GM18951 (cell line): ENCODE results near the gene CDC34.

Source experiments
- POLR2A ChIP-seq: IDR thresholded peaks from 4 replicates; pipeline ENCODE4 v1.6.1; 2011; ENCODE audit warnings: mild to moderate bottlenecking; ENCODE audit not compliant: insufficient read length, insufficient read depth; ENCODE audit errors: extremely low read depth
- in situ Hi-C: fragments of 300-500 bp; cut with MboI; formaldehyde crosslinking; loops from one replicate; pipeline ENCODE4 v1.12.0; 2022; ENCODE audit warnings: low sequenced_read_pairs, mixed read lengths, inconsistent platforms; ENCODE audit not compliant: unreplicated experiment

The CDC34 gene

DNA sequence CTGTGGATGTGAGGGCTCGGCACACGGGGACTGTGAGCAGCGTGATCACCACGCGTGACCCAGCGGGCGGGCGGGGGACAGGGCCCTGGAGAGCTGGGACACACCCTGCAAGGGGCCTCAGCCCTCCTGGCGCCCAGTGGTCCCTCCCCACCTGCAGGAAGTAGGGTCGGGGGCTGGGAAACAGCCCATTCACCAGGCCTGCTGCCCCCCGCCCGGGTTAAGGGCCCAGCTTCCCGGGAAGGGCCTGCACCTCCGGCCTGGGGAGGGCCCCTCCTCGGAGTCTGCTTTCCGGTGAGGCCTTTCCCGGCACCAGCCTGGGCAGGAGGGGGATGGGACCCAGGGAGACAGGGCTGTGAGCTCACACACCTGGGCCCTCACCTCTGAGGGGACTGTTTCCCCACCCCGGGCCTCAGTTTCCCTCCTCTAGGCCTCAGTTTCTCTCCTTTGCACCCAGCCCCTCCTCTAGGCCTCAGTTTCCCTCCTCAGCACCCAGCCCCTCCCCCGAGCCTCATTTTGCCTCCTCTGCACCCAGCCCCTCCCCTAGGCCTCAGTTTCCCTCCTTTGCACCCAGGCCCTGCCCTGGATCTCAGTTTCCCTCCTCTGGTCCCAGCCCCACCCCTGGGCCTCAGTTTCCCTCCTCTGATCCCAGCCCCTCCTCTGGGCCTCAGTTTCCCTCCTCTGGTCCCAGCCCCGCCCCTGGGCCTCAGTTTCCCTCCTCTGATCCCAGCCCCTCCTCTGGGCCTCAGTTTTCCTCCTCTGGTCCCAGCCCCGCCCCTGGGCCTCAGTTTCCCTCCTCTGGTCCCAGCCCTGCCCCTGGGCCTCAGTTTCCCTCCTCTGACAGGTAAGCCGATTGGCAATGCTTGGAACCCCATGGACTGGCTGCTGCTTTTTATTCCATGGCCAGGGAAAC lies 37.1 kb upstream of the CDC34 start:
- in situ Hi-C loops: no loop called here
- TF ChIP-seq POLR2A: no peak

DNA sequence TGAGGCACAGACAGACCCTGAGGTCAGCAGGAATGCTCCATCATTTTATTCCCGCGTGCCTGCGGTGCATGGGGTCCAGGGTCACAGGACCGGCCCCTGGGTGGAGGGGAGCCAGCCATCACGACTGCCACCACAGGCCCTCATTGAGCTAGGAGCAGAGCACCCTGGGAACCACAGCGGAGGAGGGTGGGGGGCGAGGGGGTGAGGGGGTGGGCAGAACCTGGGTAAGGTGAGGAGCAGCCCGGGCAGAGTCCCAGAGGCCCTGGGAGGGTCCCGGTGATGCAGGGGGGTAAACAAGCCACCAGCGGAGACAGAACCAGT lies 36.5 kb upstream of the CDC34 start:
- in situ Hi-C loops: no loop called here
- no peak for TF ChIP-seq POLR2A

DNA sequence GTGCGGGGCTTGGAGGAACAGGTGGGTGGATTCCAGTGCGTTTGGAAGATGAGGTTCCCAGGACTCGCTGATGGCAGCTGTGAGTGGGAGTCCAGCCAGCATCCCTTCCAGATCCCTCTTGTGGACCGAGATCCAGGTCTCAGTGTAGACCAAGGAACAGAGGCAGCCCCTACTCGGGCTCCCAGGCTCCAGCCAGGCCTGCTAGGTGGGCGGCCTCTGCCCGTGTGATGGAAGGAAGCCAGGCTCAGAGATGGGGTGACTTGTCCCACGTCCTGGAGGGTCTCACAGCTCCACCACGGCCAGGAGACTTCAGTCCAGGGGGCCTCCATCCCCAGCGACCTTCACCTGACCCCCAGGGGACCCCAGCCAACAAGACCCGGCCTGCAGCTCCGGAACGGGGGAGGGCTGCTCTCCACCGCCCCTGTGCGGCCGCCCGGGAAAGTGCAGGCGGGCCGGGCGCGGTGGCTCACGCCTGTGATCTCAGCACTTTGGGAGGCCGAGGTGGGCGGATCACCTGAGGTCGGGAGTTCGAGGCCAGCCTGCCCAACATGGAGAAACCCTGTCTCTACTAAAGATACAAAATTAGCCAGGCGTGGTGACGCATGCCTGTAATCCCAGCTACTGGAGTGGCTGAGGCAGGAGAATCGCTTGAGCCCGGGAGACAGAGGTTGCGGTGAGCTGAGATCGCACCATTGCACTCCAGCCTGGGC lies 36.0 kb upstream of the CDC34 start:
- in situ Hi-C loops: no loop called here

DNA sequence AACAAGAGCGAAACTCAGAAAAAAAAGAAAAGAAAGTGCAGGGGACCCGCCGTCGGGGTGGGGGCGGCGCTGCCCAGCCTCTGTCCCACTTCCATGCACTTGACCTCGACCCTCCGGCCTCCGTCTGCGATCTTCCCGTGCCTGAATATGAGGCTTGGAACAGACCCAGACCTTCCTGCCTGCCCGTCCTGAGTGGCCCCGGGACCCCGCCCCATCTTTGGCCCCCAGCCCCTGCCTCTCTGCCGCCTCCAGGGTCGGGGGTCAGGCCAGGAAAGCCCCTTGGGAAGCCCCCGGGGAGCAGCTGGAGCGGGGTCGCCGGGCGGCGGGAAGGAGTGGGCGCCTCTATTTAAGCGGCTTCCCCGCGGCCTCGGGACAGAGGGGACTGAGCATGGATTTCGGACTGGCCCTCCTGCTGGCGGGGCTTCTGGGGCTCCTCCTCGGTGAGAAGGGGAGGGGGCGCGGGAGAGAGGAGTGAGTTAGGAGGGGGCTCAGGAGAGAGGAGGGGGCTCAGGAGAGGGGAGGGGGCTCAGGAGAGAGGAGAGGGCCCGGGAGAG lies 35.4 kb upstream of the CDC34 start, which contains the start of gene MADCAM1:
MADCAM1 (plus strand) TSS at position 375 of the 554 bp plus-strand sequence; CDS start at position 389, 14 bp downstream.
- TF ChIP-seq POLR2A: no peak
- in situ Hi-C loops: no loop called here

More for the DNA sequence above, 36.0 kb upstream of the CDC34 start:
- no peak for TF ChIP-seq POLR2A

DNA sequence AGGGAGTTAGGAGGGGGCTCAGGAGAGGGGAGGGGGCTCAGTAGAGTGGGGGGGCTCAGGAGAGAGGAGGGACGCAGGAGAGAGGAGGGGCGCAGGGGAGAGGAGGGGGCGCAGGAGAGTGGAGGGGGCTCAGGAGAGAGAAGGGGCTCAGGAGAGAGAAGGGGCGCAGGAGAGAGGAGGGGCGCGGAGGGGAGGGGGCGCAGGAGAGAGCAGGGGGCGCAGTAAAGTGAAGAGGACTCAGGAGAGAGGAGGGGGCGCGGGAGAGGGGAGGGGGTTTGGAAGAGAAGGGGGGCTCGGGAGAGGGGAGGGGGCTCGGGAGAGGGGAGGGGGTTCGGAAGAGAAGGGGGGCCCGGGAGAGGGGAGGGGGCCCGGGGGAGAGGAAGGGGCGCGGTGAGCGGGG lies 34.6 kb upstream of the CDC34 start:
- no peak for TF ChIP-seq POLR2A
- in situ Hi-C loops: no loop called here

DNA sequence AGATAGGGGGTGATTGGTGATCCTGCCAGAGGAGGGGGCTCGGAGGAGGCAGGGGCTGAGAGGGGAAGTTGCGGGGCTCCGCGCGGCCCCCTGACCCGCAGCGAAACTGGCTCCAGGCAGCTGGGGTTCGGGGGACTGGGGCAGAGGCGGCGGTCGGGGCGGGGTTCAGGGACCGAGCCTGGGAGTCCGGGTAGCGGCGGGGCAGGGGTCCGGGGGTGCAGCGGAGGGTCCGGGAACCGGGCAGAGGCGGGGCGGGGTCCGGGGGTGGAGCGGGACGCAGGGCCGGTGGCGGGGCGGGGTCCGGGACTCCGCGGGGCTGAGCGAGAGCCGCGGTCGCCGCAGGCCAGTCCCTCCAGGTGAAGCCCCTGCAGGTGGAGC lies 34.1 kb upstream of the CDC34 start:
- in situ Hi-C loops: no loop called here
- no peak for TF ChIP-seq POLR2A

DNA sequence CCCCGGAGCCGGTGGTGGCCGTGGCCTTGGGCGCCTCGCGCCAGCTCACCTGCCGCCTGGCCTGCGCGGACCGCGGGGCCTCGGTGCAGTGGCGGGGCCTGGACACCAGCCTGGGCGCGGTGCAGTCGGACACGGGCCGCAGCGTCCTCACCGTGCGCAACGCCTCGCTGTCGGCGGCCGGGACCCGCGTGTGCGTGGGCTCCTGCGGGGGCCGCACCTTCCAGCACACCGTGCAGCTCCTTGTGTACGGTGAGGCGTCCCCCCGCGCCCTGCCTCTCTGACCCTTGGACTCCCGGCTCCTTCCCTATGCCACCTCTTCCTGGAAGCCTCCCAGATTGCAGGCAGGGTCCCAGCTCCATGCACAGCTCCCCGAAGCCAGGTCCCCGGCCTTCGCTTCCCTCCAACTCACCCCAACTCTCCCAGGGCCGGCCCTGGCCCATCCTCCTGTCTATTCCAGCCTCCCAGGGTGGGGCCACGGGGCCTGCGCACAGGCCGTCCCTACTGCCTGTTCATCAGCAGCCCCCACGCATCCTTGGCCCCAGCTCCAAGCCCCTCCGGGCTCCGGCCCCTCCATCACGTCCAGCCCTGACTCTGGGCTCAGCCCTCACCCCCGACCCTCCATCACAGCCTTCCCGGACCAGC lies 33.6 kb upstream of the CDC34 start:
- no peak for TF ChIP-seq POLR2A
- in situ Hi-C loops: no loop called here

DNA sequence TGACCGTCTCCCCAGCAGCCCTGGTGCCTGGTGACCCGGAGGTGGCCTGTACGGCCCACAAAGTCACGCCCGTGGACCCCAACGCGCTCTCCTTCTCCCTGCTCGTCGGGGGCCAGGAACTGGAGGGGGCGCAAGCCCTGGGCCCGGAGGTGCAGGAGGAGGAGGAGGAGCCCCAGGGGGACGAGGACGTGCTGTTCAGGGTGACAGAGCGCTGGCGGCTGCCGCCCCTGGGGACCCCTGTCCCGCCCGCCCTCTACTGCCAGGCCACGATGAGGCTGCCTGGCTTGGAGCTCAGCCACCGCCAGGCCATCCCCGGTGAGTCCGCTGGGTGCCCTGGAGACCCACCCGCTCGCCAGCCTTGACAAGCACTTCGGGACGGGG lies 33.1 kb upstream of the CDC34 start:
- in situ Hi-C loops: no loop called here
- no peak for TF ChIP-seq POLR2A

DNA sequence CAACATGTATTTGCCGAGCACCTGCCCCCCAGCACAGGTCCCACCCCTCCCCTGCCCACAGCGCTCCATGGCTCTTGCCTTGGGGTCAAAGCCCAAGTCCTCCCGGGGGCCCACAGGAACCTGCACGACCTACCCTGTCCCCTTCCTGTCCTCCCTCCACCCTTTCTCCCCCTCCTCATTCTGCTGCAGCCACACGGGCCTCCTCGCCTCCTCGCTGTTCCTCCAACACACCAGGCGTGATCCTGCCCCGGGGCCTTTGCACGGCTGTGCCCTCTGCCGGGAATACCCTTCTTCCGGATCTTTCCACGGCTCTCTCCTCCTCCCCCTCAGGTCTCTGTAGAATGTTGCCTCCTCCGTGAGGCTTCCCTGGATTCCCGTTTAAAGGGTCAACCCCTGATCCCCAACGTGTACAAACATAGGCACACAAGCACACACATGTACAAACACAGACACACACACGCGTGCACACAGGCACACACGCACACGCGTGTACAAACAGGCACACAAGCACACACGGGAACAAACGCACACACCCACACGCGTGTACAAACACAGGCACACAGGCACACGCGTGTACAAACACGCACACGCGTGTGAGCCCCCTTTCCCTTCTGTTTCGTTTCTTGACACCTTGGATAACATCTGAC lies 32.5 kb upstream of the CDC34 start:
- no peak for TF ChIP-seq POLR2A
- in situ Hi-C loops: no loop called here

DNA sequence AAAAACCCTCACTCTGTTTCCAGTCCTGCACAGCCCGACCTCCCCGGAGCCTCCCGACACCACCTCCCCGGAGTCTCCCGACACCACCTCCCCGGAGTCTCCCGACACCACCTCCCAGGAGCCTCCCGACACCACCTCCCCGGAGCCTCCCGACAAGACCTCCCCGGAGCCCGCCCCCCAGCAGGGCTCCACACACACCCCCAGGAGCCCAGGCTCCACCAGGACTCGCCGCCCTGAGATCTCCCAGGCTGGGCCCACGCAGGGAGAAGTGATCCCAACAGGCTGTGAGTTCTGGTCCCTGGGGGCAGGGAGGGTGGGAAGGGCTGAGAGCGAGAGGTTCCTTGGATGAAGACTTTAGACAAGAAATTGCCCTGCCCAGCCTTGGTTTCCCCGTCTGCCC lies 29.9 kb upstream of the CDC34 start:
- in situ Hi-C loops: no loop called here
- no peak for TF ChIP-seq POLR2A

DNA sequence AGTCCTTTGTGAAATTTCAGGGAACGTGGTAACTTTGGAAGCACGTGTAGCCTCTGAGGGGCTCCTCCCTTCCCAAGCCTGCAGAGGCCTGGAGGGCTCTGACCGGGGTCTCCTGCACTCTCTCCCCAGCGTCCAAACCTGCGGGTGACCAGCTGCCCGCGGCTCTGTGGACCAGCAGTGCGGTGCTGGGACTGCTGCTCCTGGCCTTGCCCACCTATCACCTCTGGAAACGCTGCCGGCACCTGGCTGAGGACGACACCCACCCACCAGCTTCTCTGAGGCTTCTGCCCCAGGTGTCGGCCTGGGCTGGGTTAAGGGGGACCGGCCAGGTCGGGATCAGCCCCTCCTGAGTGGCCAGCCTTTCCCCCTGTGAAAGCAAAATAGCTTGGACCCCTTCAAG lies 26.9 kb upstream of the CDC34 start:
- in situ Hi-C loops: no loop called here

DNA sequence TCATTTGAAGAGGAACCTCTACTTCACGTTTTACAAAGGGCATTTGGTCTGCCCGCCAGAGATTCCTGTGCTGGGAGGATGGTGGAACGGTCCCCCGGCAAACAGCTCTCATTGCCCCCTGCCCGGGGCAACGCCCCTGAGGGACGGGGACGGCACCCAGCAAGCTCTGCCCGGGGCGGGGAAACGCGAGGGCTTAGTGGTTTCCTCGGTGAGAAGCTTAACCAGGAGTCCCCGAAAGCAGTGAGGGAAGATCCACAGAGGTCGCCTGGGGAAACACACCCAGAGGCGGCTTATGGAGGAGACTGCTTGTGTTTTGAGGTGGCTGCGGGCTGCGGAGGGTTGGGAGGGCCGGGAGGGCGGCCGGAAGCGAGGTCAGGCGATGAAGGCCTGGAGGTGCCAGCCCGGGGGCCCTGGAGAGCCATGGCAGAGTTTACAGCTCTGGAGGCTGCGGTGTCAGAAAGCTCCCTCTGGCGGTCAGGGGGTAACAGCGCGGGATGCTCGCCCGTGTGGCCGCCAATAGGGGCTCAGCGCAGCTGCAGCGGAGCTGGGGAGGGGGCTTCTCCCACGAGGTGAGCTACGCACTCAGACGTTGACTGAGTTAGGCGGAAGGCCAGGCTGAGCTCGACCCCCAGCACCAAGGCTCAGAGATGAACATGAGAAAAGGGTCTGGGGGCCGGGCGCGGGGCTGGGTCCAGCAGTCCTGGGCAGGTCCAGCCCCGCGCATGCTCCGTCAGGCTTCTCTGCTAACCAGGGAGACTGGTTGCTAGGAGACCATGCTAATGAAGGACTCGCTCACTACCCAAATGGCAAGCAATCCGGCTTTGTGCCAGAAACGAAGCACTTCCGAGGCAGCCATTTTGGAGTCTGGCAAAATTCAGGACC lies 24.9 kb upstream of the CDC34 start:
- in situ Hi-C loops: no loop called here
- peak; percentile 56 for TF ChIP-seq POLR2A

More for the DNA sequence above, 26.9 kb upstream of the CDC34 start:
- no peak for TF ChIP-seq POLR2A
